Measurements from ENCODE around the gene TMEM220. TPM values are rescaled to one million over a fixed set of nuclear protein-coding genes. Genes with fewer than 3 reads are reported as not detected.
"Not testable (repeated sequence)": the region's sequence is repeated elsewhere in the genome, so short reads cannot be mapped to it uniquely, and the experiment has no call there.

Gene TMEM220
- total RNA-seq, 1 donor from 2014 or later, result 3.3 TPM

GRCh38 chr17:10755592-10756127 is 25.8 kb upstream of the TMEM220 start:
- no peak for DNase-seq (ENCODE audit: low read depth)

- DNase-seq (ENCODE audit: low read depth), result no peak
These were observed 25.2 kb upstream of the TMEM220 start for GRCh38 chr17:10754861-10755591.

- DNase-seq (ENCODE audit: low read depth), result peak; percentile 31
These were observed 24.3 kb upstream of the TMEM220 start for GRCh38 chr17:10754109-10754508.

- no peak for DNase-seq (ENCODE audit: low read depth)
These were observed 22.9 kb upstream of the TMEM220 start for GRCh38 chr17:10752696-10753095.

GRCh38 chr17:10751563-10751962 is 21.7 kb upstream of the TMEM220 start:
- no peak for DNase-seq (ENCODE audit: low read depth)

- no peak for DNase-seq (ENCODE audit: low read depth)
These were observed 20.4 kb upstream of the TMEM220 start for GRCh38 chr17:10750210-10750609.

GRCh38 chr17:10748531-10749181 is 18.8 kb upstream of the TMEM220 start:
- DNase-seq (ENCODE audit: low read depth), result no peak

- DNase-seq (ENCODE audit: low read depth), result peak; percentile 50
These were observed 15.4 kb upstream of the TMEM220 start for GRCh38 chr17:10745231-10745630.

GRCh38 chr17:10744501-10745000 is 14.7 kb upstream of the TMEM220 start:
- no peak for DNase-seq (ENCODE audit: low read depth)

GRCh38 chr17:10743316-10744009 is 13.6 kb upstream of the TMEM220 start:
- peak; percentile 58 for DNase-seq (ENCODE audit: low read depth)

GRCh38 chr17:10742431-10742830 is 12.6 kb upstream of the TMEM220 start:
- DNase-seq (ENCODE audit: low read depth), result no peak

- DNase-seq (ENCODE audit: low read depth), result no peak
These were observed 11.8 kb upstream of the TMEM220 start for GRCh38 chr17:10741416-10742135.

- peak; percentile 22 for DNase-seq (ENCODE audit: low read depth)
These were observed 9.6 kb upstream of the TMEM220 start for GRCh38 chr17:10739386-10739785.

- no peak for DNase-seq (ENCODE audit: low read depth)
These were observed 8.9 kb upstream of the TMEM220 start for GRCh38 chr17:10738521-10739258.

- no peak for DNase-seq (ENCODE audit: low read depth)
These were observed 7.9 kb upstream of the TMEM220 start for GRCh38 chr17:10737736-10738135.

GRCh38 chr17:10737168-10737622 is 7.4 kb upstream of the TMEM220 start:
- peak; percentile 76 for DNase-seq (ENCODE audit: low read depth)

GRCh38 chr17:10735821-10736220 is 6.0 kb upstream of the TMEM220 start:
- DNase-seq (ENCODE audit: low read depth), result no peak

GRCh38 chr17:10735251-10735650 is 5.4 kb upstream of the TMEM220 start:
- no peak for DNase-seq (ENCODE audit: low read depth)

GRCh38 chr17:10733666-10734065 is 3.8 kb upstream of the TMEM220 start:
- DNase-seq (ENCODE audit: low read depth), result no peak

- DNase-seq (ENCODE audit: low read depth), result not testable (repeated sequence)
These were observed 2.3 kb upstream of the TMEM220 start for GRCh38 chr17:10732121-10732520.

All from myocyte (in vitro differentiated cells).